ENCODE results near the gene CDK15.
"Not testable (repeated sequence)": the region's sequence is repeated elsewhere in the genome, so short reads cannot be mapped to it uniquely, and the experiment has no call there.

Gene CDK15

DNA sequence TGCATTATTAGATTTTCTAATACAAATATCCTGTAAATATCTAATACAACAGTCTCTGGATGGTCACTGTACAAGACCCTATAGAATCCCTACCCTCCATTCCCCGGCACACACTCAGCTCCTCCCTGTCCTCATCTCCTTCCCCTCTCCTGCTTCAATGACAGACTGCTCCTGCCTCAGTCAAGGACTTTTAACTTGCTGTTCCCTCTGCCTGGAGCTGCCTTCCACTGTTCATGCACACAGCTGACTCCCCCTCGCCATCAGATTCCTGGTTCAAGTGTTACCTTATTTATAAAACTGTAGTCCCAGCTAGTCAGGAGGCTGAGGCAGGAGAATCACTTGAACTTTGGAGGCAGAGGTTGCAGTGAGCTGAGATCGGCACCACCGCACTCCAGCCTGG, 3.3 kb downstream of the CDK15 start:
- no peaks in the 10 kb centered on the region for H3K36me3 ChIP-seq (ENCODE audit: control insufficient read depth, insufficient read depth, low read length)
- H3K4me3 ChIP-seq (ENCODE audit: low read depth, low read length): no peak overlapping the region
- H3K9ac ChIP-seq (ENCODE audit: low read length): peak overlapping the region; percentile 33
- H3K4me1 ChIP-seq (ENCODE audit: control insufficient read depth, insufficient read depth, low read length): peaks cover 16% of the 10 kb centered on the region
- H3K9me3 ChIP-seq (ENCODE audit: control insufficient read depth, insufficient read depth, low read depth, low read length): no peaks in the 10 kb centered on the region
- H3K27me3 ChIP-seq (ENCODE audit: control insufficient read depth, insufficient read depth, low read length): no peaks in the 10 kb centered on the region
- no peak overlapping the region for H3K27ac ChIP-seq (ENCODE audit: low read depth, low read length)

DNA sequence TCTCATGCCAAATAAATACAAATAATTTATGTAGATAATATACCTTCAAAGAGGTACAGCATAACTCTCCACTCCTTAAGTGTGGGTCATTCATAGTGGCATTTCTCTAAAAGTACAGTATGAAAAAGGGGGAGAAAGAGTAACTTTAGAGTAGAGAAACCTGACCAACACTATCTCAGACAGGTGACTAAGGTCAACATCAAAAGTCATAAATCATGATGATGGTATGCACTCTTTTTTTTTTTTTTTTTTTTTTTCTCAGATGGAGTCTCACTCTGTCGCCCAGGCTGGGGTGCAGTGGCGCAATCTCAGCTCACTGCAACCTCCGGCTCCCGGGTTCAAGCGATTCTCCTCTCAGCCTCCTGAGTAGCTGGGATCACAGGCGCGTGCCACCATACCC, 4.3 kb downstream of the CDK15 start:
- H3K27ac ChIP-seq (ENCODE audit: low read depth, low read length); H3K9me3 ChIP-seq (ENCODE audit: control insufficient read depth, insufficient read depth, low read depth, low read length); H3K36me3 ChIP-seq (ENCODE audit: control insufficient read depth, insufficient read depth, low read length); H3K4me3 ChIP-seq (ENCODE audit: low read depth, low read length); H3K27me3 ChIP-seq (ENCODE audit: control insufficient read depth, insufficient read depth, low read length); H3K9ac ChIP-seq (ENCODE audit: low read length): not testable (repeated sequence)
- peaks cover 16% of the 10 kb centered on the region for H3K4me1 ChIP-seq (ENCODE audit: control insufficient read depth, insufficient read depth, low read length)

DNA sequence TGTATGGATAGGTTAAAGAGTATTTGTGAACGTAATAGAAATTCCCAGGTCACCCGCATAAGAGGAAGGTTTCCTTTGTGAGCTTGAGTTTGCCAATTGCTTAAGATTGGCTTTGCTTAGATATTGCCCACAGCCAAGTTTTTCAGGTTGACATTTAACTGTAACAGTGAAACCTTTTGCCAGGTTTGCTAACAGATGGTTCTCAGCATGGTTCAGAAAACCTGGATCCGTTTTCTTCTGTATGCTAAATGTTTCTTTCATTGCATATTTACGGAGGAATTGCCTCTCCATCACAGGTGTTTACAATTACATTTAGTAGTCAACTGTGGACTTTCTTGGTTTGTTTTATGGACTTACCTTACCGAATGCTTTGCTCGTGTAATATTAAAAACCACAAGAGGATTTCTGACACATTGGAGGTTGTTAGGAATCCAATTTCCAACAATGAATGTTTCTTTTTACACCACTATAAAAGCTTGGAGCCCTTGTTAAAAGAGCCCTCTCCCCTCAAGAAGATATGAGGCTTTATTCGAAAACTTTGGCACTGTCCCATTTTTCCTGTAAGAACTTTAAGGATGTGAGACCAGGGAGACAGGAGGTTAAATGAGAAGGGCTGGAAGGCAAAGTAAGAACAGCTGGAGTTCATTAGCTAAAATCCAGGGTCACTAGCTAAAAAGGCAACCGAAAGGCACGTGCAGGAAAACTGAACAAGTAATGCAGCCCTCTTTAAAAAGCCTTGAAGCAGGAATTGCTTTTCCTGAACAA, 7.8 kb downstream of the CDK15 start:
- H3K27ac ChIP-seq (ENCODE audit: low read depth, low read length): no peak overlapping the region
- H3K9ac ChIP-seq (ENCODE audit: low read length): no peak overlapping the region
- no peaks in the 10 kb centered on the region for H3K27me3 ChIP-seq (ENCODE audit: control insufficient read depth, insufficient read depth, low read length)
- no peak overlapping the region for H3K4me3 ChIP-seq (ENCODE audit: low read depth, low read length)
- H3K4me1 ChIP-seq (ENCODE audit: control insufficient read depth, insufficient read depth, low read length): peaks cover 7% of the 10 kb centered on the region; the same call in 1 of the 2 replicates
- H3K36me3 ChIP-seq (ENCODE audit: control insufficient read depth, insufficient read depth, low read length): no peaks in the 10 kb centered on the region
- H3K9me3 ChIP-seq (ENCODE audit: control insufficient read depth, insufficient read depth, low read depth, low read length): peaks cover 5% of the 10 kb centered on the region; the same call in 1 of the 2 replicates

DNA sequence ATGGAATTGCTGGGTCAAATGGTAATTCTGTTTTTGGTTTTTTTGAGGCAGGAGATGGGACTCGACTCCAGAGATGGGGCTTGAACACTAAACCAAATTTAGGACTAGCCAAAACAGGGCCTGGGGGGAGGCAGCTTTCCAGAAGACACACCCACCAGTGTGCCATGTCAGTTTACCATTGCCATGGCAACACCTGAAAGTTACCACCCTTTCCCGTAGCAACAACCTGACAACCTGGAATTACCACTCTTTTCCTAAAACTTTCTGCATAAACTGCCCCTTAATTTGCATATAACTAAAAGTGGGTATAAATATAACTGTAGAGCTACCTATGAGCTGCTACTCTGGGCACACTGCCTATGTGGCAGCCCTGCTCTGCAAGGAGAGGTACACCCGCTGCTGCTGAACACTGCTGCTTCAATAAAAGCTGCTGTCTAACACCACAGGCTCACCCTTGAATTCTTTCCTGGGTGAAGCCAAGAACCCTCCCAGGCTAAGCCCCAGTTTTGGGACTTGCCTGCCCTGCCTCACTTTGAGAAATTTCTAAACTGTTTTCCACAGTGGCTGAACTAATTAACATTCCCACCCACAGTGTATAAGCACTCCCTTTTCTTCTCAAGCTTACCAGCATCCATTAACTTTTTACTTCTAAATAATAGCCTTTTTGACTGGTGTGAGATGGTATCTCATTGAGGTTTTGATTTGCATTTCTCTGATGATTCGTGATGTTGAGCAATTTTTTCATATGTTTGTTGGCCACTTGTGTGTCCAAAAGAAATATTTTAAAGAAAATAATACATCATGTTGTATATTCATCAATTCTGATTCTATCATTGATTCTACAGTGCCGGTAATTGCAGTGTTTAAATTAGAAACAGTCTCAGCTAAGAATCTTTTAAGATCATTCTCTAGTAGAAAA, 10.6 kb downstream of the CDK15 start:
- Histone ChIP-seq H3K9me3 (ENCODE audit: control insufficient read depth, insufficient read depth, low read depth, low read length) (peaks cover 5% of the 10 kb centered on the region; the same call in 1 of the 2 replicates), H3K36me3 (ENCODE audit: control insufficient read depth, insufficient read depth, low read length) (no peaks in the 10 kb centered on the region), H3K4me3 (ENCODE audit: low read depth, low read length) (no peak overlapping the region), H3K9ac (ENCODE audit: low read length) (no peak overlapping the region), H3K4me1 (ENCODE audit: control insufficient read depth, insufficient read depth, low read length) (peaks cover 7% of the 10 kb centered on the region; the same call in 1 of the 2 replicates), H3K27ac (ENCODE audit: low read depth, low read length) (no peak overlapping the region), H3K27me3 (ENCODE audit: control insufficient read depth, insufficient read depth, low read length) (no peaks in the 10 kb centered on the region)

DNA sequence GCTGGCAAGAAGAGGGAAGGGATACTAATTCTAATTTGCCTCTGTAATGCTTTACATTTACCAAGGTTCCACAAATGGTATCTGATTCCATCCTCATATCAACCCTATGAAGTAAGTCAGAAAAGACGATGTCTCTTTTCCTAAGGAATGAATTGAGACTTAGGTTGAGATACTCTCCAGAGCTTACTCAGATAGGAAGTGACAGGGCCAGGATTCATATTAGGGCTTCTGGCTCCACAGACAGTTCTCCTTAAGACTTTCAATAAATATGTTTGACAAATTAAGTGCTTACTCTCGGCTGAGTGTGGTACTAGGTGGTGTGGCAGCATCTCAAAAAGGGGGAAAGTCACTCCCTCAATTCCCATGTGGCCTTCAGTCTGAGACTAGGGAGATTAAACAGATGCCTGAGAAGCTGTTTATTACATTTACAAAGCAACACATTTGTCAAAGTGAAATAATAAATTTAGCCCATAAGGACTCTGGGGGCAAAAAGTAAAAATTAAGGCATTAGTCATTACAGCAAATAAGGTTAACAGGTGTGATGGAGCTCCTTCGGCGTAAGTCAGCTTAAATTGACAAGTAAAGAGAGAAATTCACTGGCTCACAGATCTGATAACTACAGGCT, 14.2 kb downstream of the CDK15 start:
- Histone ChIP-seq H3K27me3 (ENCODE audit: control insufficient read depth, insufficient read depth, low read length) (no peaks in the 10 kb centered on the region), H3K36me3 (ENCODE audit: control insufficient read depth, insufficient read depth, low read length) (no peaks in the 10 kb centered on the region), H3K4me3 (ENCODE audit: low read depth, low read length) (no peak overlapping the region), H3K9me3 (ENCODE audit: control insufficient read depth, insufficient read depth, low read depth, low read length) (peaks cover 5% of the 10 kb centered on the region; the same call in 1 of the 2 replicates), H3K27ac (ENCODE audit: low read depth, low read length) (no peak overlapping the region), H3K4me1 (ENCODE audit: control insufficient read depth, insufficient read depth, low read length) (peaks cover 7% of the 10 kb centered on the region; the same call in 1 of the 2 replicates), H3K9ac (ENCODE audit: low read length) (no peak overlapping the region)

DNA sequence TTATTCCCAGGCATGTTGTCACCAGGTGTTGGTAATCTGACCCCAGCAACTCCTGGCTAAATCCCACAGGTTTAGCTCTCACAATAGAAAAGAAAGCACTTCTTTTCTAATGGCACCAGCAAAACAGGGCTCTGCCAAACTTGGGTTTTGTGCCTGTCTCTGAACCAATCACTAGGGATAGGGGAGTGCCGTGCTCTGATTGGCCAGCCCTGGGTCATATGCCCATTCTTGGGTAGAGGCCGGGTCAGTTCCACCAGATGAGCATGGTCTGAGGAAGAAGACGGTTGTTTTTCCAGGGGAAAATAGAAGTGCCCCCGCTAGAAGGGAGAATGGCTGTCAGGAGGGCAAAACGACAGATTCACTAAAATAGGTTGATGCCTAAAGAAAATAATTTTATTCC, 14.7 kb downstream of the CDK15 start:
- Histone ChIP-seq H3K4me1 (ENCODE audit: control insufficient read depth, insufficient read depth, low read length) (peaks cover 7% of the 10 kb centered on the region; the same call in 1 of the 2 replicates), H3K27ac (ENCODE audit: low read depth, low read length) (no peak overlapping the region), H3K4me3 (ENCODE audit: low read depth, low read length) (no peak overlapping the region), H3K9ac (ENCODE audit: low read length) (no peak overlapping the region), H3K27me3 (ENCODE audit: control insufficient read depth, insufficient read depth, low read length) (no peaks in the 10 kb centered on the region), H3K36me3 (ENCODE audit: control insufficient read depth, insufficient read depth, low read length) (no peaks in the 10 kb centered on the region), H3K9me3 (ENCODE audit: control insufficient read depth, insufficient read depth, low read depth, low read length) (peaks cover 5% of the 10 kb centered on the region; the same call in 1 of the 2 replicates)

DNA sequence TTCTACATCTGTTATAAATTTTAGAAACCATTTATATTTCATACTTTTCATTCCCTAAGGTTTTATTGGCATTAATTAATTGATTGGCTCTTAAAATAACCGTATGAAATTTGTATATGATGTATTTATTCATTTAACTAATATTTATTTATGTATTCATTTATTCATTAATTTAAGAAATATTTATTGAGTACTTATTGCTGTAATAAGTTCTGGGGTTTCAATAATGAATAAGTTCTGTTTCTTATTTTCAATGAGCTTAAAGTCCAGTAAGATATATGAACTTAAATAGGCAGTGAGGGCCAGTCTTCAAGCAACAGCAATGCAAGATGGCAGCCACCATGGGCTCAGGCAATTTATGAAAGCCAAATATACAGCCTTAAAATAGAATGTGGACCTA, 17.9 kb downstream of the CDK15 start:
- Histone ChIP-seq H3K27me3 (ENCODE audit: control insufficient read depth, insufficient read depth, low read length) (no peaks in the 10 kb centered on the region), H3K9me3 (ENCODE audit: control insufficient read depth, insufficient read depth, low read depth, low read length) (no peaks in the 10 kb centered on the region), H3K4me1 (ENCODE audit: control insufficient read depth, insufficient read depth, low read length) (no peaks in the 10 kb centered on the region), H3K36me3 (ENCODE audit: control insufficient read depth, insufficient read depth, low read length) (no peaks in the 10 kb centered on the region), H3K4me3 (ENCODE audit: low read depth, low read length) (no peak overlapping the region), H3K27ac (ENCODE audit: low read depth, low read length) (no peak overlapping the region), H3K9ac (ENCODE audit: low read length) (no peak overlapping the region)

DNA sequence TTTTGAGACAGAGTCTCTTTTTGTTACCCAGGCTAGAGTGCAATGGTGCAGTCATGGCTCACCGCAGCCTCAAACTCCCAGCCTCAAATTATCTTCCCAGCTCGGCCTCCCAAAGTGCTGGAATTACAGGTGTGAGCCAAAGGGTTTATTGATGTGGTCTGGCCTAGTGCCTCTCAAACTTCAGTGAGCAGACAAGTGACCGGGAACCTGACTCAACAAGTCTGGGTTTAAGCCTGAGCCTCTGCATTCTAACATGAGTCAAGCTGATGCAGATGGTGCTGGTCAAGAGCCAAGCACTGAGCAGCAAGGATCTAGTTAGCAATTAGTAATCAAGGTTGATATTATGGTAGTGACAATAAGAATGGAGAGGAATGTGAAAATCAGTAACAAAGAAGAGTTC, 21.3 kb downstream of the CDK15 start:
- H3K27ac ChIP-seq (ENCODE audit: low read depth, low read length): no peak overlapping the region
- H3K4me1 ChIP-seq (ENCODE audit: control insufficient read depth, insufficient read depth, low read length): no peaks in the 10 kb centered on the region
- no peaks in the 10 kb centered on the region for H3K9me3 ChIP-seq (ENCODE audit: control insufficient read depth, insufficient read depth, low read depth, low read length)
- no peaks in the 10 kb centered on the region for H3K36me3 ChIP-seq (ENCODE audit: control insufficient read depth, insufficient read depth, low read length)
- no peak overlapping the region for H3K4me3 ChIP-seq (ENCODE audit: low read depth, low read length)
- H3K27me3 ChIP-seq (ENCODE audit: control insufficient read depth, insufficient read depth, low read length): no peaks in the 10 kb centered on the region
- no peak overlapping the region for H3K9ac ChIP-seq (ENCODE audit: low read length)

DNA sequence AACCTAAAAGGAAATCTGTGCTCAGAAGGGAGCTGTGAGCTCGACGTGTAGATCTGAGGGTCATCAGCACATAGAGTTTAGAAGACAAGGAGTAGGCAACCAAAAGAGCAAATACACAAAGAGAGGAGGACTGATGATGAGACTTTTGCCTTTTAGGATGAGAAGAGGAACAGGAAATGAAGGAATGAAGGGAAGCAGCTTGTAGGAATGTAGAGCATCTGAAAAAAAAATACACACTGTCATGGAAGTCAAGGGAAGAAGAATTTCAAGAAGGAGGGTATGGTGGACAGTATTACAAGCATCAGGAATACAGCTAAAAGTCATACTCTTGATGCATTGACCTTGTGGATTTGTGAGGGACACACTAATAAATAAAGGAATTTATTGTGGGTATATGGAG, 21.9 kb downstream of the CDK15 start:
- Histone ChIP-seq H3K4me3 (ENCODE audit: low read depth, low read length) (no peak overlapping the region), H3K9ac (ENCODE audit: low read length) (no peak overlapping the region), H3K9me3 (ENCODE audit: control insufficient read depth, insufficient read depth, low read depth, low read length) (no peaks in the 10 kb centered on the region), H3K4me1 (ENCODE audit: control insufficient read depth, insufficient read depth, low read length) (no peaks in the 10 kb centered on the region), H3K36me3 (ENCODE audit: control insufficient read depth, insufficient read depth, low read length) (no peaks in the 10 kb centered on the region), H3K27me3 (ENCODE audit: control insufficient read depth, insufficient read depth, low read length) (no peaks in the 10 kb centered on the region), H3K27ac (ENCODE audit: low read depth, low read length) (no peak overlapping the region)

DNA sequence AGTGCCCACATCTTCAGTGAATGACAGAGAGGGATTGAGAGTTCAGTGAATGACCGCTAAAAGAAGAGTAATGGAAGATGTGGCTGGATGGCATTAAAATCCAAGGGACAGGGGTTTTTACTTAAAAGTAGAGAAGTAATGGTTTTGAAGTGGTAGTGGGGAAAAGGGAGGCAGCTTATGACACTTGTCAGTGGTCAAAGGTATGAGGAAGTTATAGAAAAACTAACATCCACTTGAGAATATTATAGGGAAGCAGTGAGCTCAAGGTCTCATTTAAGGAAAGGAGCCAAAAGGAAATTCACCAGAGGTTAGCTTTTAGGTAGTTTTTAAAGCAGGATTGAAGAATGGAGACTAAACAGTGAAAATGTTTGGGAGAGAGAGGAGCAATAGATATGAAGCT, 24.3 kb downstream of the CDK15 start:
- Histone ChIP-seq H3K27ac (ENCODE audit: low read depth, low read length) (no peak overlapping the region), H3K27me3 (ENCODE audit: control insufficient read depth, insufficient read depth, low read length) (no peaks in the 10 kb centered on the region), H3K4me1 (ENCODE audit: control insufficient read depth, insufficient read depth, low read length) (no peaks in the 10 kb centered on the region), H3K9me3 (ENCODE audit: control insufficient read depth, insufficient read depth, low read depth, low read length) (no peaks in the 10 kb centered on the region), H3K36me3 (ENCODE audit: control insufficient read depth, insufficient read depth, low read length) (no peaks in the 10 kb centered on the region), H3K9ac (ENCODE audit: low read length) (no peak overlapping the region), H3K4me3 (ENCODE audit: low read depth, low read length) (no peak overlapping the region)

DNA sequence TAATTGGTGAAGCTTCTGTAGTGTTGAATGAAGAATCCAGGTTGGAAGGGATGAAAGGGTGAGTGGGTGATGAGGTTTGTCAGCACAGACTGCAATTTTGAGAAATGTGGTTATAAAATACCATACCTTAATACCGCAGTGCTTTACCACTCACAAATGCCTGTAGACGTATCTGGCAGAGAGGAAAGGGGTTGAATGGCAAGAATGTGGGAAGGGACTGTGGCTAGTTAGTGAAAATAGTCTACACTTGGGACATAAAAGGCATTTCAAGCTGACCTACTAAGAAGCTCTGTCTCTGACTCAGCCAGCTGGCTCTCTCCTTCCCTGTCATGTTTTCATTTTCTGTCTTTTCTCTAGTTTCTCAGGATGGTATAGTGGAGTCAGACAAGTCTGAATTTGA, 25.1 kb downstream of the CDK15 start:
- H3K4me3 ChIP-seq (ENCODE audit: low read depth, low read length): no peak overlapping the region
- H3K9me3 ChIP-seq (ENCODE audit: control insufficient read depth, insufficient read depth, low read depth, low read length): no peaks in the 10 kb centered on the region
- H3K27ac ChIP-seq (ENCODE audit: low read depth, low read length): no peak overlapping the region
- no peaks in the 10 kb centered on the region for H3K27me3 ChIP-seq (ENCODE audit: control insufficient read depth, insufficient read depth, low read length)
- H3K36me3 ChIP-seq (ENCODE audit: control insufficient read depth, insufficient read depth, low read length): no peaks in the 10 kb centered on the region
- H3K9ac ChIP-seq (ENCODE audit: low read length): no peak overlapping the region
- no peaks in the 10 kb centered on the region for H3K4me1 ChIP-seq (ENCODE audit: control insufficient read depth, insufficient read depth, low read length)

Data from HUES6 (cell line).